ENCODE results near the gene ACE.

DNA sequence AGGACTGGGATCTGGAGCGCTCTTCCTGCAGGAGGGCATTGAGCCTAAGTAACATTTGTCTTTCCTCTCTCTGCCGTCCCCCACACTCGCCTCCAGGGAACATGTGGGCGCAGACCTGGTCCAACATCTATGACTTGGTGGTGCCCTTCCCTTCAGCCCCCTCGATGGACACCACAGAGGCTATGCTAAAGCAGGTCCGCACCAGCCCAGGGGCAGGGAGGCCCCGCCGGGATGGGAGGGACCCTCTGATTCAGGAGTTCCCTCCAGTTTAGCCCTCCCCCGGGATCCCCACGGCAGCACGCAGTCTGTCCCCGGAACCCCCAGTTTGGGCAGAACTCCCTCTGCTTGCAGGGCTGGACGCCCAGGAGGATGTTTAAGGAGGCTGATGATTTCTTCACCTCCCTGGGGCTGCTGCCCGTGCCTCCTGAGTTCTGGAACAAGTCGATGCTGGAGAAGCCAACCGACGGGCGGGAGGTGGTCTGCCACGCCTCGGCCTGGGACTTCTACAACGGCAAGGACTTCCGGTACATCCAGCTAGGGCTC, 14.1 kb downstream of the ACE start:
- TF ChIP-seq CTCF (IDR thresholded peaks at IDR 0.05), result no peak
- no peak for TF ChIP-seq POLR2A (IDR thresholded peaks at IDR 0.05)

All from esophagus squamous epithelium (tissue), 4 donors.